ENCODE measurements around the gene ABCA1.
"Not testable (repeated sequence)": the region's sequence is repeated elsewhere in the genome, so short reads cannot be mapped to it uniquely, and the experiment has no call there.

The ABCA1 gene

DNA sequence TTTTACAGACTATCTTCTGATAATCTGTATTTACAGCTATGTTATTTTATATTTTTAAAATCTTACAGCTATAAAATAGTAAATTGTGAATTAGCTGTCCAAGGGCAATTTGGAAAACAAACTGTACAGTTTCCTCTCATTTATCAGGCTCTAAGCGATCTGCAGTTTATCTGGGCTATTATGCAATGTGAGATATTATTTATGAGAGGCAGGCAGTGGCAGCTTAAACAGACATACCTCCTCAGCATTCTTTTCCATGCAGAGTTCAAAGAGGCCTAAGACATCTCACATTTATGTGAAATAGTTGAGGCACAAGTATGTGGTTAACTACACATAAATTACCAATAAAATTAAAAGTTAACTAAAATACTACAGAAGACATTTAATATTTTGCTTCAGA is 153.8 kb downstream of the ABCA1 start:
- no peak for DNase-seq (ENCODE audit: low spot score in 2 of 2)
- no peak overlapping the region for H3K4me3 Mint-ChIP-seq
- ATAC-seq: no peak
- H3K4me1 Mint-ChIP-seq: no peaks in the 10 kb centered on the region
- H3K36me3 Mint-ChIP-seq: no peaks in the 10 kb centered on the region
- no peak overlapping the region for H3K27ac Mint-ChIP-seq
- no peaks in the 10 kb centered on the region for H3K9me3 Mint-ChIP-seq

DNA sequence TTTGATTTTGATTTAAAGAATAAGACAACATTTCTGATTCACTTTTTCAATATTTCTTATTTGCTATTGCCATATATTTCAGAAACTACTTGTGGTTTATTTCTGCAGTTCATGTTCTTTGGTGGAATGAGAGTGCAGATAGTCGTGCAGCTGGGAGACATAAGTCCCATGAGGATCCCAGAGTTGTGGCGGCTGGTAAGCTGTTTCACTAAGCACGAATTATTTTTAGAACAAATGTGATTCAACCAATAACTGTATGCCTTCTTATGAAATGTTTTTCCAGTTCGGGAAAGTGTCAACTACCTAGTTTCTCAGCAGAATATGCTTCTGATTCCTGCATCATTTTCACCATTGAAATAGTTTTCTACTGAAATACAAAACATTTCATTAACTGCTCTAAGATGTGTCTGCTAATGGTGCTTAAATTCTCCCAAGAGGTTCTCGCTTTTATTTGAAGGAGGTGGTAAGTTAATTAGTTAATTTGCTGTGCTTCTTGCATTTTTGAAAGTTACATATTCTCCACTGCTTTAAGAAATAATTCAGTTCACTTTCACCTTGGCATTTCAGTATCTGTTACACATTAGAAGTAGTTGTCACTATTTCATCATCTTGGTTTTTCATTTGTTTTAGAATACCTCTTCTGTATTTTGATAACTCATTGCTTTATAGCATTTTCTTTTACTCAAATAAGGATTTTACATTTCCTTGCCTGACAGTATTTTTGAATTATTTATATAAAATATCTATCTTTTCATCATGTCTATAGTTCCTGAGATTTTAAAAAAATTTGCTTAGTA is 155.0 kb downstream of the ABCA1 start:
- no peak for DNase-seq (ENCODE audit: low spot score in 2 of 2)
- H3K9me3 Mint-ChIP-seq: no peaks in the 10 kb centered on the region
- H3K27ac Mint-ChIP-seq: no peak overlapping the region
- no peaks in the 10 kb centered on the region for H3K4me1 Mint-ChIP-seq
- H3K4me3 Mint-ChIP-seq: no peak overlapping the region
- no peaks in the 10 kb centered on the region for H3K36me3 Mint-ChIP-seq
- ATAC-seq: no peak

DNA sequence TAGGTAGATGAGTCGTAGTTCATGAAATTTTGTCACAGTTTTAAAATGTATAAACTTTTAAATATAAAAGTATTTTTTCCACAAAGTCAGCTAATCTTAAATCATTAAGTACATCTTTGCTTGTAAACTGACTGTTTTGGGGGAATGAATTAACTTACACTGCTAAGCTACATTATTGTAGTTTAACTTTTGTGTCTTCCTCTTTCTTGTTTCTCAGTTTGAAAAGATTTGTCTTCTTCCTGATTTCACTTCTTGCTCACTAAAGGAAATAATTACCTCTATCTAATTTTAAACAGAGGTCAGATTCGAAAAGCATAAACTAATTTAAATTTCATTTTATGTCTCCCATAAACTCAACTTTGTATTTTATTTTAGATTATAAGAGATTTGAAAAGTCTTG is 158.3 kb downstream of the ABCA1 start:
- no peaks in the 10 kb centered on the region for H3K9me3 Mint-ChIP-seq
- ATAC-seq (no peak), DNase-seq (ENCODE audit: low spot score in 2 of 2) (no peak)
- H3K27ac Mint-ChIP-seq: no peak overlapping the region
- H3K4me1 Mint-ChIP-seq: no peaks in the 10 kb centered on the region
- no peaks in the 10 kb centered on the region for H3K36me3 Mint-ChIP-seq
- H3K4me3 Mint-ChIP-seq: no peak overlapping the region

DNA sequence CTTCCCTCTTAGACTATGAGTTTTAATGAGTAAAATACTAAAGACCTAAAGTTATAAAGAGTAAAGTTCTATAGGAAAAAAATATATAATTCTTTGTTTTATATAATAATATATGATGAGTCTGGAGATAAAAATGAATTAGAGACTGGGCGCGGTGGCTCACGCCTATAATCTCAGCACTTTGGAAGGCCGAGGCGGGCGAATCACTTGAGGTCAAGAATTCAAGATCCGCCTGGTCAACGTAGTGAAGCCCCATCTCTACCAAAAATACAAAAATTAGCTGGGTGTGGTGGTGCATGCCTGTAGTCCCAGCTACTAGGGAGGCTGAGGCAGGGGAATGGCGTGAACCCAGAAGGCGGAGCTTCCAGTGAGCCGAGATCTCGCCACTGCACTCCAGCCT is 158.9 kb downstream of the ABCA1 start:
- not testable (repeated sequence) for ATAC-seq; H3K4me3 Mint-ChIP-seq; H3K27ac Mint-ChIP-seq; DNase-seq (ENCODE audit: low spot score in 2 of 2); H3K4me1 Mint-ChIP-seq; H3K36me3 Mint-ChIP-seq; H3K9me3 Mint-ChIP-seq

DNA sequence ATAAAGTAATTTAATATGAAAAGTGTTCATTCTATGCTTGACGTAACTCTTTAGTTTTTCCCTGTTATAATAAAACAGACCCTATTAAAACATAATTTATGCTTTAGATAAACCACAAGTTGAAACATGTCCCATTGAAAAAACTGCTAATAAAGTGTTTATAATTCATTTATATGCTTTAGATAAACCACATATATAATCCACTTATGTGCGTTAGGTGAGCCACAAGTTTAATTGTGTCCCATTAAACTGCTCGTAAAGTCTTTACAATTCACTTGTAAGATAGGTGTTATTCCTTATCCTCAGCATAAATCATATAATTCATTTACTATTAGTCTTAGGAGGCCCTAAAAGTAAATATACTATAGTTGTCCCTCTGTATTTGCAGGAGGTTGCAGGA is 160.4 kb downstream of the ABCA1 start:
- H3K9me3 Mint-ChIP-seq: no peaks in the 10 kb centered on the region
- DNase-seq (ENCODE audit: low spot score in 2 of 2) (no peak), ATAC-seq (no peak)
- no peaks in the 10 kb centered on the region for H3K4me1 Mint-ChIP-seq
- no peaks in the 10 kb centered on the region for H3K36me3 Mint-ChIP-seq
- H3K27ac Mint-ChIP-seq: no peak overlapping the region
- H3K4me3 Mint-ChIP-seq: no peak overlapping the region

DNA sequence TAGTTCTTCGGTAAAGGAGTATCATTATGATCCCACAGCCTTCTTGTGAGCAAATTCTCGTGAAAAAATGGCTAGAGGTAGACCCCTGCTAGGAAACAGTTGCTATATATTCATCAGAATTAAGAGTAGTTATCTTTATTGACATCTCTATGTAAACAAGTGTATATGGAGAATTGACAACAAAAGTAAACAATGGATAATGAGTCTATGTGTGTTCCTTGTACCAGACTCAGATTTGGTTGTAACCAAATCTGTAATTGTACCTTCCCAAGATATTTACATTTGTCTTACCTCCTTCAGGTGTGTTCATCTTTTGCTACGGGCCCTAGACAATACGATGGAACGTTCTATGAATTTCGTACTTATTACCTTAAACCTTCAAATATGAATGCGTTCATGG is 161.9 kb downstream of the ABCA1 start:
- H3K36me3 Mint-ChIP-seq: no peaks in the 10 kb centered on the region
- no peak for DNase-seq (ENCODE audit: low spot score in 2 of 2)
- no peak overlapping the region for H3K27ac Mint-ChIP-seq
- no peak for ATAC-seq
- no peak overlapping the region for H3K4me3 Mint-ChIP-seq
- no peaks in the 10 kb centered on the region for H3K4me1 Mint-ChIP-seq
- H3K9me3 Mint-ChIP-seq: no peaks in the 10 kb centered on the region

DNA sequence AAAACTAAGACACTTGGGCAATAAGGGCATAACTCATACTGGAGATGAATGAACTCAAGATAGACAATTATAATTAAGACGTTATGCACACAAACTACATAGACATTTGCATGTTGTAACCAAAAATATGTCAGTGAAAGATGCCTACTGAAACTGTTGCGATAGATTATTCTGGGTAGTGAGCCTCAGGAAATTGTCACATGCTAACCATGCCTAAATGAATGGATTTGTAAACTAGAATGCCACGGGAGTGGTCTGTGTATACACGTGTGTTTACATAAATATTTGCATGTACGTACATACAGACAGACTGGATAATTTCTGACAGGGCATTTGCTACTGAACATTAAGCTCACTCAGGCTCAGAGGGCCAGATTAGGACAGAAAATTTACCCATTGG is 162.8 kb downstream of the ABCA1 start:
- no peaks in the 10 kb centered on the region for H3K9me3 Mint-ChIP-seq
- no peaks in the 10 kb centered on the region for H3K36me3 Mint-ChIP-seq
- no peaks in the 10 kb centered on the region for H3K4me1 Mint-ChIP-seq
- ATAC-seq (no peak), DNase-seq (ENCODE audit: low spot score in 2 of 2) (no peak)
- no peak overlapping the region for H3K27ac Mint-ChIP-seq
- peak overlapping the region; percentile 78 for H3K4me3 Mint-ChIP-seq

DNA sequence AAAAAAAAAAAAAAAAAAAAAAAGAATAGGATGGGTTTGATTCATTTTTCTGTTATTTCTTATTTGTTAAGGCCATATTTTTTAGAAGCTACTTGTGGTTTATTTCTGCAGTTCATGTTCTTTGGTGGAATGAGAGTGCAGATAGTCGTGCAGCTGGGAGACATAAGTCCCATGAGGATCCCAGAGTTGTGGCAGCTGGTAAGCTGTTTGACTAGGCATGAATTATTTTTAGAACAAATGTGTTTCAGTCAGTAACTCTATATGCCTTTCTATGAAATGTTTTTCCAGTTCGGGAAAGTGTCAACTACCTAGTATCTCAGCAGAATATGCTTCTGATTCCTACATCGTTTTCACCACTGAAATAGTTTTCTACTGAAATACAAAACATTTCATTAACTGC is 169.0 kb downstream of the ABCA1 start:
- no peak overlapping the region for H3K27ac Mint-ChIP-seq

DNA sequence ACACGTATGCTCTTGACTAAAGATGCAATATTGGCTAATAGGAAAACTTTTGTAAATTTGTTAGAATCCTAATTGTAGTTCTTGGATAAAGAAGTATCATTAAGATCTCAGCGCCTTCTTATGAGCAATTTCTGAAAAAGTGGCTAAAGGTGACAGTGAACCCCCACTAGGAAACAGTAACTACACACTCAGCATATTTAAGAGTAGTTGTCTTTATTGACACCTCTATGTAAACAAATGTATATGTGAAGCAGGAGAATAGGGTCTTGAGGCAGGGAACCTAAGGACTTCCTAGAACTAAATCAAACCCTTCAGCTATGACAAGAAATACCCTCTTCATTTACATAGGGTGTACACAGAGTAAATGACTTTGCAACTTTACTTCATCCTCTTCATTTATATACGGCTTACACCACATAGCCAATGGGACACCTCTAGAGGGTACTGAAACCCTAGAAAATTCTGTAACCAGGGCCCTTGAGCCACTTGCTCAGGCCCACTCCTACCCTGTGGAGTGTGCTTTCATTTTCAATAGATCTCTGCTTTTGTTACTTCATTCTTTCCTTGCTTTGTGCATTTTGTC is 177.7 kb downstream of the ABCA1 start:
- ATAC-seq: no peak

More for the DNA sequence above, 169.0 kb downstream of the ABCA1 start:
- H3K36me3 Mint-ChIP-seq: peaks cover 16% of the 10 kb centered on the region
- H3K4me3 Mint-ChIP-seq: no peak overlapping the region
- no peaks in the 10 kb centered on the region for H3K9me3 Mint-ChIP-seq
- H3K4me1 Mint-ChIP-seq: no peaks in the 10 kb centered on the region
- DNase-seq (ENCODE audit: low spot score in 2 of 2): no peak
- no peak for ATAC-seq

DNA sequence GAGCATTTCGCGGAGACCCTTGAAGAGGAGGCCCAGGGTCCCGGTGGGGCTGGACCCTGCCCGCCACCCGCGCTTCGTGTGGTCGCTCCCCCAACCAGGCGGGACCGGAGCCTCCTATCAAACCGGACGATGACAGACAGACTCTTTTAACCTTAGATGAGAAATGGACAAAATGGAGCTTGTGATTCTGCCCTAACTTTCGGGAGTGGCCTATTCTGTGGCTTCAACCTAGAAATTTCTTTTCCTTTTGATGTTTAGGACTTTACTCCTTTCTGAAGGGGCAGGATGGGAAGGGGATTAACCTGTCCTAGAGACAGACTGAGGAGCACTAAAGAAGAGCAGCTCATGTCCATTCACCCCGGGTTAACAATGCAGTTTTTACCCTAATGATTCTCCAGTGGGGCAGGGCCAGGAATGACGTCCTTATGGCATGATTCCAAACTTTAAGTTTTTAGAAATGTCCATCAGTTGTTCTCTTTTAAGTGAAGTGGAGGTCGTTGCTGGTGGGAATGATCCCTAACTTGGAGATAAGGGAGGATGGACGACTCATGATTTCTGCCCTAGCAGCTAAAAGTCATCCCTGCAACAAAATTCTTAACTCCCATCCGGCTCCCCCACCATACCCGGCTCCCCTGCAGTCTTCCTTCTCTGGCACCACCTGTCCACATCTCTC is 179.5 kb downstream of the ABCA1 start:
- no peak for ATAC-seq
- no peak for DNase-seq (ENCODE audit: low spot score in 2 of 2)

More for the DNA sequence above, 177.7 kb downstream of the ABCA1 start:
- Mint-ChIP-seq H3K4me1 (peaks cover 24% of the 10 kb centered on the region), H3K27ac (no peak overlapping the region), H3K36me3 (peaks cover 44% of the 10 kb centered on the region), H3K4me3 (no peak overlapping the region), H3K9me3 (no peaks in the 10 kb centered on the region)
- DNase-seq (ENCODE audit: low spot score in 2 of 2): no peak

DNA sequence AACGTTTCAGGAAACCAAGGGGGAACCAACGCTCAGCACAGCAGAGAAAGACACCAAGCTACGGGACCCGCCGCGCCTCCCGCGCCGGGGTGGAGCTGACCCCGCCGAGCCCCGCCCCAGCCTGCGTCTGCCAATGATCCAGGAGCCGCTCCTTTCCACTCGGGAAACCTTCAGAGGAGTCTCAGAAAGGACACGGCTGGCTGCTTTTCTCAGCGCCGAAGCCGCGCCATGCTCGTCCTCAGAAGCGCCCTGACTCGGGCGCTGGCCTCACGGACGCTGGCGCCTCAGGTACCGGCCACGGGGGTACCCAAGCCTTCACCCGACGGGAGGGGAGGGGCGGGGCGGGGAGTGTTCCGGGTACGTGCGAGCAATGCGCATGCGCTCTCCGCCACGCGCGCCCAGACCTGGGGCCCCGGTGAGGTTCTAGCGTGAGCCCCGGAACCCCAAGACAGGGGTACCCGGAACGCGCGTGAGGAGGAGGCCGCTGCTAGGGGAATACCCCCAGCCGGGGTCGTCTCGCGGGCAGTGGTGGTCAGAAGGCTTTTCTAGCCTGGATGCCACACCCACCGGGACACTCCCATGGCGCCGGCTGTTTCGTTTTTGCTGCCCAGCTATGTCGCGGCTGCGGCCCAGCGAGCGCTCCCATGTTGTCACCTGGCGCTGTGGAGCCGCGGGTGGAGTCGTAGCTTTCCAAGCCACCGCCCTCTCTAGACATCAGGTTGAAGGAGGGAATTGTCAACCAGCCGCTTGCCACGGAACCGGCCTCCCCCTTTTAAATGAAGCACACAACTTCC is 180.2 kb downstream of the ABCA1 start, which contains the start of gene NIPSNAP3A:
NIPSNAP3A (plus strand) TSS at position 119 of the 794 bp plus-strand sequence; CDS start at position 229, 110 bp downstream.
- peaks cover 26% of the 10 kb centered on the region for H3K36me3 Mint-ChIP-seq
- peaks cover 24% of the 10 kb centered on the region for H3K4me1 Mint-ChIP-seq
- H3K4me3 Mint-ChIP-seq: peak within 1 kb of the TSS; percentile 89
- ATAC-seq (peak; percentile 93), DNase-seq (ENCODE audit: low spot score in 2 of 2) (peak; percentile 82 to 96)
- no peaks in the 10 kb centered on the region for H3K9me3 Mint-ChIP-seq
- peak within 1 kb of the TSS; percentile 96 for H3K27ac Mint-ChIP-seq

More for the DNA sequence above, 179.5 kb downstream of the ABCA1 start:
- Mint-ChIP-seq H3K4me1 (peaks cover 24% of the 10 kb centered on the region), H3K36me3 (peaks cover 33% of the 10 kb centered on the region), H3K9me3 (no peaks in the 10 kb centered on the region), H3K4me3 (peak overlapping the region; percentile 89), H3K27ac (peak overlapping the region; percentile 96)

DNA sequence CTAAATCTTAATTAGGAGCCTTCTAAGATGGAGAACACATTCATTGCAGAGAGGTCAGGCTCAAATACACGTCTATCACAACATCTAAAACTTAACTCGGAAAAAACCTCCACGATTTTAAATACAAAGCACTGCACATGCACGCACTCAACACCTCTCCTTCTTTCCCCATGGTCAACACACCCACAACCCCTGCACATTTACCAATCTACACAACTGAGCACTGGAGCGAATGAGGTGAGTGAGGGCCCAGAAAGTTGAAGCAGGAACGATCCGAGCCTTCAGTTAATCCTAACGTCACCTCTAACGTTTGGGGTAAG is 180.8 kb downstream of the ABCA1 start:
- H3K36me3 Mint-ChIP-seq: peaks cover 20% of the 10 kb centered on the region
- H3K4me3 Mint-ChIP-seq: peak overlapping the region; percentile 89
- DNase-seq (ENCODE audit: low spot score in 2 of 2) (no peak), ATAC-seq (peak; percentile 44)
- H3K4me1 Mint-ChIP-seq: peaks cover 24% of the 10 kb centered on the region
- peak overlapping the region; percentile 96 for H3K27ac Mint-ChIP-seq
- no peaks in the 10 kb centered on the region for H3K9me3 Mint-ChIP-seq

DNA sequence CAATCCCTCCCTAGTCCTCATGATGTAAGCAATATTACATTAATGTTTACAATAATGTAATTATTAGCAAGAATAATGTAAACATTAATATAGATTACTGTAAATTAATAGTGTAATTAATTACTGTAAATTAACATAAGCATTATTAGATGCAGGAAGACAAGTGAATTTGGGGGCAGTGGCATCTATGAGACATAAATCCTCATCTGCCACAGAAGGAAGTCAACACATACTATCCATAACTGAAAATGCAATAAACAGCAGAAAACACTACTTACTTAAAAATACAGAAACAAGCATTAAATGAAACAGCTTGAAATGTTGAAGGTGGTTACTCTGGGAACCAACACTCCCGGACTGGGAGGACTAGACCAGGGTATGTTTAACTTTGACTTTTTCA is 181.2 kb downstream of the ABCA1 start:
- no peak for DNase-seq (ENCODE audit: low spot score in 2 of 2)
- no peak for ATAC-seq
- Mint-ChIP-seq H3K4me3 (peak overlapping the region; percentile 89), H3K9me3 (no peaks in the 10 kb centered on the region), H3K27ac (peak overlapping the region; percentile 96), H3K4me1 (peaks cover 24% of the 10 kb centered on the region), H3K36me3 (peaks cover 16% of the 10 kb centered on the region)

DNA sequence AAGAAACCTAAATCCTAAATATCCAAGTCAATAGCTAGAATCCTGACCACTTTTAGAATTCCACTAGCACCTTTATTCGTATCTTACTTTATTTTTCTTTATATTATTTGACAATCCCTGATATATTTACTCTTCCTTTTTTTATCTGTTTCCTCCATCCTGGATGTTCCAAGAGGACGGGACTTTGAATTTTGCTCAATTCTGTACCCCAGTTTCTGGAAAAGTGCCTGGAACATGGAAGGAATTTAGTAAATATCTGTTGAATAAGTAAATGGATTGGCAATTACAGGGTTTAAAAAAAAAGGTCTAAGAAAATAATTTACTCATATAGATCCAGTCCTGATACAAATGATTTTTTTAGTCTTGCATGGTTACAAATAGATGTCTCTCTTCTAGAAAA is 181.7 kb downstream of the ABCA1 start:
- Mint-ChIP-seq H3K9me3 (no peaks in the 10 kb centered on the region), H3K4me1 (peaks cover 24% of the 10 kb centered on the region), H3K27ac (peak overlapping the region; percentile 96), H3K36me3 (peaks cover 11% of the 10 kb centered on the region), H3K4me3 (peak overlapping the region; percentile 89)
- ATAC-seq: no peak
- DNase-seq (ENCODE audit: low spot score in 2 of 2): no peak

DNA sequence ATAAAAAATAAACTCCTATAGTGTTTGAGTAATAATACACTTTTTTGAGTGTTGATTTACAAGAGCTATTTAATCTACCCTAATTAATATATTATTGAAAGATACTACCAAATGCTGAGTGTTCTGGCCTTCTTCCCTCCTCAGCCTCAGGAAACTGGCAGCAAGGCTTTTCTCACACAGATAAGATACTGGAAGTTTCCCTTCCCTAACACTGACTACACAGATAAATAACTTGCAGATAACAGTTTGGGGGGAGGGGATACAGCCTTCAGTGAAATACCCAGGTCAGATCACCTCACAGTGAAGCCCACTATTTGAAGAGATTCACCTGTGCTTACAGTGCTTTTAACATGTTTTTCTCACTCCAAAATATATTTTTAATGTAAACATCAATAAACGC is 182.1 kb downstream of the ABCA1 start:
- Mint-ChIP-seq H3K27ac (no peak overlapping the region), H3K4me1 (peaks cover 24% of the 10 kb centered on the region), H3K9me3 (no peaks in the 10 kb centered on the region), H3K4me3 (no peak overlapping the region), H3K36me3 (peaks cover 7% of the 10 kb centered on the region)
- DNase-seq (ENCODE audit: low spot score in 2 of 2) (no peak), ATAC-seq (no peak)

Measured in stimulated activated effector memory CD8-positive, alpha-beta T cell treated with anti-CD3 and anti-CD28 coated beads, Interleukin-12 subunit alpha, Interleukin-12 subunit beta, amount 100 ng/mL, for 72 hours (primary cell).